IPS-11a (cell line): ENCODE measurements around the gene PDE9A.

Experiments used
- H3K4me3 ChIP-seq: one replicate; pipeline ENCODE4 v1.5.1; 2013; ENCODE audit warnings: low read depth, low read length, control low read depth

PDE9A gene

DNA sequence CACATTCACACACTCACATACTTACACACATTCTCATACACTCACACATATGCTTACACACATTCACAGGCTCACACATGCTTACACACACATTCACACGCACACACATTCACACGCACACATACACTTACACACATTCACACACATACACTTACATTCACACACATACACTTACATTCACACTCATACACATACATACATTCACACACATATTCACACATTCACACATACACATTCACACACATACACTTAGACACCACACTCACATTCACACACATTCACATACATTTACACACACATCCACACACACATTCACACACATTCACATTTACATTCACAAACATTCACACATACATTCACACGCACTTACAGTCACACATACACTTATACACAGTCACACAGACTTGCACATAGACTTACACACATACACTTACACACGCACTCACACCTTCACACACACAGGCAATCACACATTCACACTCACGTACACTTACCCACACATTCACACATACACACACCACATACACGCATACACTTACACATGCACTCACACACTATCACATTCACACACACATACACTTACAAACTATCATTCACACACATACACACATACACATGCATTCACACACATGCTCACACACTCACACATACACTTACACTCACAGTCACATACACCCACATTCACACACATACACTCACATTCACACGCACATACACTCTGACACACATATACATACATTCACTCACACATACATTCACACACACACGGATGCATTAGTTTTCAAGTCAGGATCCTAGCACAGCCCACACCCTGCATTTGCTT is 16.8 kb downstream of the PDE9A start:
- H3K4me3 ChIP-seq, result no peak overlapping the region

DNA sequence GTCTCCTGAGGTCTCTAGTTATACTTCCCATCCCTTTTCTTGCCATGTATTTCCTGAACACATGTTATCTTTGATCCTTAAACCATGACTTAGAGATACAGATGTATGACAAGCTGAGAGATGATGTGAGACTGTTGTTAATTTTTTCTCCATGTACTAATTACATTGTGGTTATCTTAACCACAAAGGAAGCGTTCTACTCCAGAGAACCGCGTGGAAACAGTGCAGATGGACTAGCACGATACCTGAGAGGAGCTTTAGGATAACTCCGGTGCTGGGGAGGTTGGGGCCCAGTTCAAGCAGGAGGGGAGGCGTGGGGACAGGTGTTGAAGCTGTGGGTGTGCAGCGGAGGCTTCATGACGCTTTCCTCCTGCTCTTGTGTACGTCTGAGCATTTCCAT is 17.5 kb downstream of the PDE9A start:
- H3K4me3 ChIP-seq, result no peak overlapping the region

DNA sequence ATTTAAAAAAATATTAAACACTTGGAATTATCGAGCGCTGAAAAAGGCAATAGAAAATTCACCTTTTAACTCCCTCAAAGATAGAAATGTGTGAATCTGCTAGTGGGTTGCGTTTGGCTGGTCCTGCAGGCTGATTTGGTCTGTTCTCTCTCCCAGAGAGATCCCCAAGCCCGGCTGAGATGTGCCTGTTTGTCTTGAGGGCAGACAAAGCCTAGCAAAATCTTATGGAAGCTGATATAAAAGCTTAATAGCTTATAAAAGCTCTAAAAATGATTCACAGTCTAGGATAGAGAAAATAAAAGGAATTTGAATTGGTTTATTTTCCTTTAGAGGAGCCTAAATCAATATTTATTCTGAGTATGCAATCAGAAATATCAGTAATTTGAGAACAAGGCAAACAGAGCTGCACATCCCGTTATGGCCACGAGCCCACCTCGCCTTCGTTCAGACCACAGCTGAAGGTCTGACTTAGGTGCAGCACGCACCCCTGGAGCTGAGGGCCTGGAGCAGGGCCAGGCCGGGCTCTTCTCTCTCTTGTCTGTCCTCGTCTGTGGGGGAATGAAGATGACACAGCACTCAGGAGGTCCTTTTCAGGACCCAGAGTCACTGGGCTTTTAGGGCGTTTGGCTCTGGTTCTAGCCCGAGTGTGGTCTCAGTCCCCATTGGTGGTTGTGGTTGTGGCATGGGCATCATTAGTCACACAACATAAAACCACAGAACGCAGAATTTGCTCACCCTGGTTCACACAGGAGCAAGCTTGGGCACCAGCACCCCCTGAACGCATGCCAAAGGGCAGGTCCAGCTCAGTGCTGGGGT is 18.6 kb downstream of the PDE9A start:
- H3K4me3 ChIP-seq, result no peak overlapping the region

DNA sequence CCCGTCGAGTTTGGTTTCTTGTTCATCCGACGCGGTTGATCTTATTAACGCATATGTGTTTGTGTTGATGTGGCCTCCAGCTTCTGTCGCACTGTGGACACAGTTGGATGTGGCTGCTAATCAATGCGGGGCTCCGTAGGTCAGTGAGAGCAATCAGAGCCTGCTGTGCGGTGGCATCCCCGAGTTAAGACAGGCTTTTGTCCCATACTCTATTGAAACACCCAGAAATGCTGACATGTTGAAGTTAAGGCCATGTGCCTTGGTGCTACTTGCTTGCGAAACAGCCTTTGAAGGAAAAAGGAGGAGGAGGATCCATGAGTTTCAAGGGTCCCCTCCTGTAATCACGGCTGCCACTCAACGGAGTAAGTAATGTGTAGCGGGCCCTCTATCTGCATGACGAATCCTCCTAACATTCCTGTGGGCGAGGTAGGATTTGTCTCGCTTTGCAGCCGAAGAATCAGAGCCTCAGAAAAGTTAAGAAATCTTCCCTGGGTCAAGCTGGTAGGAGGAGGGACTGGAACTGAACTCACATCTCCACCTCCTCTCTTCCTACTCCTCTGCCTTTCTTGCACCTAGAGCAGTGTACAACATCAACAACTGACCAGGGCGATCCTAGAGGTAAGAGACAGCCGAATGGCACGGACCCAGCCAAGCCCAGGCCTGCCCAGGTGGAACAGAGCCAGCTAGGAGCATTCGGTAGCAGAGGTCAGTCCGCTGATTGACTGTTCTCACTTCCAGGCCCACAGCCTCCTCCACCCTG is 19.5 kb downstream of the PDE9A start:
- H3K4me3 ChIP-seq, result no peak overlapping the region

DNA sequence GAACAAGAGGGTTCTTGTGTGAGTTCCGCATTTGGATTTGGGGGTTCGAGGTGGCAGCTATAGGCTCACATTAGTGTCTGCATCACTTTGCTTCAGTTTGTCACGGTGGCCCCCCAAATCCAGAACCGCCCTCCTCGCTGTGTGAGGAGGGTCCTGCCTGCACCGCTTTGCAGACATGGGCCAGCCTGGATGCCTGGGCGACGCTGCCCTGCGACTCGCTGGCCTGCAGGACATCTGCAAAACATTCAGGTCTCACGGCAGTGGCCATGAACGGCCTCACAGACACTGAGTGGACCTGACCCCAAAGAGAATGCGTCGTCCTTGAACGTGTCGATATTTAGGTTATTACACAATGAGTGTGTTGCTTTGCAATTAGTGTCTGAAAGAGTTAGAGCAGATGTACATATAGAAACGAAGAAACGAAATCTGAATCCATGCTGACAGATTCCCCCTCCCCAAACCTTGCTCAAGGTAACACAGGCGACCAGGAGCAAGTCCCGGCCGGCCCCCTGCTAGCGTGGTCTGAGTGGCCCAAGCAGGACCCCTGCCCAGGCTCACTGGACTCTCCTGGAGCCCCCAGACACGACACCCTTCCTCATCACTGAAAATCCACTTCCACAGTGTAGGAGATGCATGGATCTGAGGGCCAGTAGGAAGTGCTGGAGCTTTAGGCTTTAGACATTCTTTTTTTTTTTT is 20.4 kb downstream of the PDE9A start:
- no peak overlapping the region for H3K4me3 ChIP-seq

DNA sequence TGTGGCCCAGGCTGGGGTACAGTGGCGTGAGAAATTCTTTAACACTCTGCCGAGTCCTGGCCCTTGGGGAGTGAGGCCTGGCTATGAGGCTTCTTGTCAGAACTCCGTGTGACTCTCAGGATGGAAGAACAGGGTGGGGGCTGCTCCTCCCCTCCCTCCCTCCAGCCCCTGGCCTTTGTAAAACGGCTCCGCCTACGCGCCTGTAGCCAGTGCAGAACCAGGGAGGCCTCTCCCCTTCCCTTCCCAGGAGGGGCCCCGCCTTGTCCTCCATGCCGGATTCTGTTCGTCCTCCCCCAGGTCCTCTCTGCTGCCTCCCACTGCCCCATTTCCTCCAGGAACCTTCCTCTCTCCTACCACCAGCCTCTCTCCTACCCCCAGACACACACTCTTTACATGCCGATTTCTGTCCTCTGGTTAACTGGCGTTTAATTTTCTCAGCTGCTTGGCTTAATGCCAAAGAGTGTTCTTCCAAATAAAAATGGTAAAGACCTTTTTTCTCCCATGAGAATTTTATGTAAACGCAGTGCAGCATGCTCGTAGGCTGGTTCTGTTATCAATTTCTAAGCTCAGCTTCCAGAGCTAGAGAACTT is 21.0 kb downstream of the PDE9A start:
- no peak overlapping the region for H3K4me3 ChIP-seq

DNA sequence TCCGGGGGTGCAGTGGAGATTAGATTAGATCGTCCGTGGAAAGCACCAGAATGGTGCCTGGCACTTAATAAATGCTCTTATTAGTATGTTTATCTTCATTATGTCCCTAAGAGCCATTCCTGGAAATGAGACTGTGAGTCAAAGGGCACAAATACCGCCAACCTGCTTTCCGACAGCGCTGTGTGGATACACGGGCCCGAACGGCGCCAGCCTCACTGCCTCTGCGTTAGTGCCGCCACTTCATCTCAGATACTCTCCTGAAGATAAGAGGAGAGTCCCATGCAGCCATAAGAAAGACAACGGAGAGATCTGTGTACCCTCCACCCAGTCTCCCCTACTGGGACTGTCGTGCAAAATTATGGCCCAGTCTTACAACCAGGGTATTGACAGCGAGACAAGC is 22.0 kb downstream of the PDE9A start:
- no peak overlapping the region for H3K4me3 ChIP-seq

DNA sequence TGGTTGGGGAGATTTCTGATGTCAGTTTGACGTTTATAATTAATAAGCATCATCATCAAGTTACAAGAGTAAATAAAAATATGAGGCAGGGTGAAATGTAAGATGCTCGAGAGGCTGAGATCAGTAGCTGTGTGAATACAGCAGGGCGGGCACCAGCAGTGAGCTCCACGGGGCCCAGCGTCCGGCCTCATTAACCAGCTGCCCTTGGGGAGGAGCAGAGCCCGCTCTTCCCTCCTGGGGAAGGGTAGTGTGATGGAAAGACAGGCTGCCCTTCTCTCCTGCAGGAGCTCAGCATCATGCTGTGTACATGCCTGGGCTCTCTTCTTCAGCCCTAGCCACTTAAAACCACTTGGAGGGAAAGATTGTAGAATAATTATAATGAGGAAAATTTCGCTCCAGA is 23.4 kb downstream of the PDE9A start:
- H3K4me3 ChIP-seq, result no peak overlapping the region

DNA sequence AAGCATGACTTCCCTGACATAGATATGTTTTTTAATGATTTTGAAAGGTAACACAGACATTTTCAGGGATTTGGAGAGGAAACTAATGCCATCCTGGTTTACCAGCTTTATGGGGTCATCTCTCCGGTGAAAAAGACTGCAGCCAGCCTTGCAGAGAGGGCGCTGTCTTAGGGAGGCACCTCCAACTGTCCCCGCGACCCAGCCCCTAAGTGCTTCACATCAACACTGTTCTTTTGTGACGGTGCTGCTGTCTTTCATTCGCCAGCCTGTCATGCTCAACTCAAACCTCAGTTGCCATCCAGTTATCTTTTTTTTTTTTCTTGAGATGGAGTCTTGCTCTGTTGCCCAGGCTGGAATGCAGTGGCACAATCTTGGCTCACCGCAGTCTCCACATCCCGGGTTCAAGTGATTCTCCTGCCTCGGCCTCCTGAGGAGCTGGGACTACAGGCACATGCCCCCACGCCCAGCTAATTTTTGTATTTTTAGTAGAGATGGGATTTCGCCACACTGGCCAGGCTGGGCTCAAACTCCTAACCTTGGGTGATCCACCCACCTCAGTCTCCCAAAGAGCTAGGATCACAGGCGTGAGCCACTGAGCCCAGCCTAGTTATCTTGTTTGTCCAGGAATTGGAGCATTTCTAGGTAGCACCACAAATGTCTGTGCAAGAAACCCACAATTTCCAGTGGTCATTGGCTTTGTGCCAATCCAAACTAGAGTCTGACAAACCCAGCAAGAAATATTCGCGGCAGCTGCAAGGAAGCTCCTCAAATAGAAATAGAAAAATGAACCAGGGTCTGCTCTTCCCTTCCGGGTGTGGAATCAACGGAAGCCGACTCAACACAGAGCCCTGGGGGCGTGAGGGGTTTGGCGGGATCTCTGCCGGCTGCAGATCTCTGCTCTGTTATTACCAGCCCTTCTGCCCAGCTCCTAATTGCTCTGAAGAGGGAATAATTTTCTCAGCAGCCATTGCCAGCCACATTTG is 24.2 kb downstream of the PDE9A start:
- no peak overlapping the region for H3K4me3 ChIP-seq

DNA sequence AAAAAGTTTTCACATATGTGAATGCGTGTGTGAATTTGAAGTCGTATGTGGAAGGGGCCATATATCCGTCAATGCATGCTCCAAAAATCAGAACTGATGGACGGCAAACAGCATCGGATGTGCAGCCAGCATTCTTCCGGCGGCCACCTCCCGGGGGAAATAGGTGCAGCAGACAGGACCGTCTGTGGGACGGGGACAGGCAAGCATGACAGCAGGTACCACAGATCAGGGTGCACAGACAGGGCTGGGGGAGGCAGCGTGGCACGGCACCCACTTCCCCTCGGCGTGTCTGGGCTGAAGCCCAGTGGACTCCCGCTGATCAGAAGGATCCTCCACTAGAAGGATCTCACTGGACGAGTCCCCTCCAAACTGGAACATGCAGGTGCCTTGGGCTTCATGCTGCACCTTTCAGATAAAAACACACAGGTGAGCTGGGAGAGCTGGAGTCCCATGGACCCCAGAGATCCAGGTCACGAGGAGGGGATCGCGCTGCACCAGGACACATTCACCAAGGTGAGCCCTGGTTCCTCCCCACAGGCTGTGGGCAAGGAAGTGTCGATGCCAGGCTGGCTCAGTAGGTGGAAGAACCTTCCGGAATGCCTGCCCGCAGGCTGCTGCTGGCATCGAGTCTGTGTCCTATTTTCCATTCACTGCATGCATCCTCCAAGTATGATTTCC is 25.3 kb downstream of the PDE9A start:
- H3K4me3 ChIP-seq, result no peak overlapping the region

DNA sequence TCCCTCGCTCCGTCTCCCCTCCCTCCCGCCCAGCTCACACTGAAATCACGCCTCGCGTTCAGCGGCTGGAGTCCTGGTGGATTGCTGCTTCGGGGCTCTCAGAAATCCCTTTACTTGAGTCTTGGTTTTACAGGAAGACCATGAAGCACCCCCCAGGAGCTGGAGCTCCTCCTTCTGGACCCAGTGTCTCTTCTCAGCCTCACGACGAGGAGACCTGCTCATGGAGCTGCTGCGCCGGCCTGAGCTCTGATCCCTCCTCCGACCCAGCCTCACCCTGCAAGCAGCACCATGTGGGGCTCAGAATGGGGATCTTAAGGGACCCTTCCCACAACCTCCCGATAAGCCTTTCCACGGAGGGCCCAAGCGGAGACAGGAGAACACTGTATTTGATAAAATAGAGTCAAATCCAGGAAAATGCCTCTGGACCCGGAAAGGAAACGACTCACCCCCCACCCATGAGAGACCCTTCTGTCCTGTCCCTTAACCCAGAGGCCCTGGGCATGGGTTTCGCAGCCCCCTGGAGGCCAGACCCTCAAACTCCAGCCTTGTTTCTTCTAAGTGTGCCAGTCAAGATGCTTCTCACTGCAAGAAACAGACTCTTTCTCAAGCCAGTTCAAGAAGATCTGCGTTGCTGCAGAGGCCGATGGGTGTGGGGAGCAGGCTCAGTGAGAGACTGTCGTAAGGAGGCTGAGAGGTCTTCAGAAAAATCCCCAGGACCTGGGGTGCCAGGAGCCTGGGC is 26.1 kb downstream of the PDE9A start:
- no peak overlapping the region for H3K4me3 ChIP-seq

DNA sequence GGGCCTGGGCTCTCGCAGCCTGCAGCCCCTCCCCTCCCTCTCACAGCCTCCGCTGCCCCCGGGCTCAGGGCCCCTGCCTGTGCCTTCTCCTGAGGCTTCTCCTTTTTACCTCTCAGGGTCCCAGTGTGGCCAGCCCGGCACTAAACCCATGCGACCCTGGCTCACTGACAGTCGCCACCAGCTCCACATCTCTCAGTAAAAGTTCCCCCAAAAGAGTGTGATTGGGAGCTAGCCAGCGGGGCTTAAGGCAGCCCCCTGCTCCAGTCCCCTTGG is 26.6 kb downstream of the PDE9A start:
- no peak overlapping the region for H3K4me3 ChIP-seq

DNA sequence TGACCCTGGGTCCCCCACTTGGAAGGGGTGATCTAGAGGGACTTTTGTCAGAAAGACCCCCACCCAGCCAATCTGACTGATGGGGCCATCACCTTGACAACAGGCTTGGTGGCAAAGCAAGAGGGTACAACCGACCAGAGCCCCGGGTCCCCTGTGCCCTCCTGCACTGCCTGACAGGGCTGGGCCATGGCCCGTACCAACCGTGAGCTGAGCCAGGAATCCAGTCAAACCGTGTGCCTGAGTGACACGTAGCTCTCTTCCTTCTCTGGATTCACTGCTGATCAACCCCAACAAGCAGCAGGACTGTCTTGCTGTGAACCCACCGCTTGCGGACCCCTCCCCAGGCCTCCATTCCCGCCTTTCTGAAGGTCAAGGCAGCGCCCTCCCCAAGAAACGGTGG is 27.0 kb downstream of the PDE9A start:
- no peak overlapping the region for H3K4me3 ChIP-seq

DNA sequence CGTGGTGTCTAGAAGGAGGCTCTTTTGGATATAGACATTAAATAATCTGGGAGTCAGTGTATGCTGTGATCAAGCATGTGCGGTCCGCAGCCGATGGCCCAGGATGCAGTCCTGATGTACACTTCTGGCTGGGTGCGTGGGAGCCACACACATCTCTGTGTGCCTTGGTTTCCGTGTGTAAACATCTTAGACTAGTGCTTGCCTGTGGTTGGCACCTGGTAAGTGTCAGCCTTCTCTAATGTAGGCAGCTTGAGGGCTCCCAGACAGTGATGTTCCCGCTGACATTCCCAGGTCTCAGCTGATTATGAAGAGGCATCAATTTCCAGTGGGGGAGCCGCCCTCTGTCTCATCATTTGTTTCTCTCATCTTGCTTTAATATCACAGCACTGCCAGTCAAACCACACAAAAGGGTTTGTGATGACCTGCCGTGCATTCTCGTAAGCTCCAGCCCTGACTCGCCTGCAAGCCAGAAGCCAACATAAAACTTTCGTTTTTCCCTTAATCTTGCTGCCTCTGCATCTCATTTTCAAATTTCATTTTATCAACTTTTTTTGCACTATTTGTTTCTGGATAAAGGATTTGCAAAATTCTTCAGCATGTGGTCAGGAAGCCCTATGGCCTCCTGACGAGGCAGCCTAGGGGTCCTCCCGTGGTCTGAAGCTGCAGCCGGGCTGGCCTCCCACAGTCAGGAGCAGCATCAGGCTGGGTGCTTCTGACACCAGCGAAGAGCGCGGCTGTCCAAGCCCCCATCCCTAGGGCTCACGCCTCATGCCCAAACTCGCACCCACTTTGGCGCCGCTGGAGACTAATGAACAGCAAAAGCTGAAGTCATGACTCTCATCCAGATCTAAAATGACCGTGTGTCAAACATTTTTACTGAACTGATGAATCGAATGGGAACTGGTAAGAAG is 28.1 kb downstream of the PDE9A start:
- no peak overlapping the region for H3K4me3 ChIP-seq

DNA sequence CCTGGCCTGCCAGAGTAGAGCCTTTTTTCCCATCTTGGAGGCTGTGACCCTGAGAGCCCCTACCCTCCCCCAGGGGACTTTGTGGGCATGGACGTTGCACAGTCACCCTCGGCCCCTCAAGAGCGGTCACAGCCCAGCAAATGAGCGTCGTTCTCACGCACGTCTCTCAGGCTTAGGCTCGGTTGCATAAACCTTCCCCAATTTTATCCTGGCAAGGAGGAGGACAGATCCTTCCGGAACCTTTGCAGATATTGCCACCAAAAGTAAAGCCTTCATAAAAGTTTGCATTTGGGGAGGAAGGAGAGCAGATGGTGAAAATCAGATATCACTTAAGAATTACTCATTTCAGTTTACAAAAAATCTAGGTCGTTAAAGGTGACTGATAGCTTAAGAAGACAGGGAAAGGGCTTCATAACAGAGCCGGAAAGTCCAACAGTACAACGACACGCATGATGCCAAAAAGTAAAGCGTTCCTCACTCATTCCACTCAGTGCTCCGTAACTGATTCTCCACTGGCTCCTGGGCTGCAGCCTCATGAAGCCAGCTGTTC is 29.3 kb downstream of the PDE9A start:
- no peak overlapping the region for H3K4me3 ChIP-seq

DNA sequence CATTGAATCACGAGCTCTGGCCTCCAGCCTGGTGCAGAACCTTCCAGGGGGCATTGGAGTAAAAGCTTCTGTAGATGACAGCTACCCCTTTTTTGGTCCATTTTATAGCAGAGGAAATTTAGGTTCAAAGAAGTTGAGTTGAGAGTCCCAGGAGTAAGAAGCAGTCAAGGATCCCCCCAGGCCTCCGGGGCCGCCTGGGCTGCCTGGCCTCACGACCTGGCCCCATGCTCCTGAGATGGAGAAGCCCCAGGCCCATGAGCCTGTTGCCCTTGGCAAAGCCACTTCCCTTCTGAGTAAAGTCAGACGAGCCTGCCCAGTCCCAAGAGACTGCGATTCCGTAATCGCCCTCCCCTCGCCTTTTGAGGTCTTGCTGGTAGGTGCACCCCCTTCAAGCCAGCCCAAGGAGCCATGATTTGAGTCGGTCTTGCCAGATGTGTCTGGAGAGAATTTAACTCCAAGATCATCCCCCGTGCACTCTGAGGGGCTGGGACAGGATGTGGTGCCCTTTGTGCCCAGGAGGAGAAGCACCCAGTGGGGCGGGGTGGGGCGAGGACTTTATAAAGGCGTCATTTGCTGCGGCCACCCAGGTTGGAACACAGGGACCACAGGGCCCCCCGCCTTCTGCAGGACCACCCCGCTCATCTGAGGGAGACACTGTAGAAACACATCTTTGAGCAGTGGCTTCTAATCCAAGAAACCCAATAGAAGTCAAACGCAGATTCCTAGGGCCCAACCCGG is 30.1 kb downstream of the PDE9A start:
- H3K4me3 ChIP-seq, result no peak overlapping the region
